Activated T-cell treated with anti-CD3 and anti-CD28 coated beads, Interleukin-2, amount 50 U/mL, for 72 hours (primary cell): ENCODE results near the gene MRNIP. TPM values are rescaled to one million over a fixed set of nuclear protein-coding genes. Genes with fewer than 3 reads are reported as not detected.

Source experiments
- total RNA-seq, 2 donors: library from RNA; stranded (reverse); gene quantifications; one replicate each; pipeline ENCODE4 v1.2.3, GENCODE V29; 2022

Gene MRNIP
- total RNA-seq, 2 donors from 2014 or later: 26.4 to 33.3 TPM

Other genes with a start within 250 kb of the MRNIP start
- gene HNRNPH1, start 235.1 kb downstream of the MRNIP start, total RNA-seq: 100 to 1,000 TPM; 805 to 958 TPM
- gene CBY3, start 177.8 kb downstream of the MRNIP start, total RNA-seq: under 1 TPM in 1 of 2 donors, not detected in 1; 0.44 TPM
- gene CANX, start 159.8 kb downstream of the MRNIP start, total RNA-seq: 100 to 1,000 TPM; 572 to 714 TPM
- 10 to 100 TPM; 26.9 to 28.0 TPM for gene MAML1, start 126.0 kb downstream of the MRNIP start, total RNA-seq
- 1 to 10 TPM; 1.5 TPM for gene LTC4S, start 64.8 kb downstream of the MRNIP start, total RNA-seq
- gene MGAT4B, start 52.0 kb downstream of the MRNIP start, total RNA-seq: 100 to 1,000 TPM; 101 to 108 TPM
- gene SQSTM1, start 37.9 kb downstream of the MRNIP start, total RNA-seq: 100 to 1,000 TPM; 213 to 226 TPM
- 10 to 100 TPM; 62.5 to 72.3 TPM for gene TBC1D9B, start 49.1 kb upstream of the MRNIP start, total RNA-seq
- gene RNF130, start 212.9 kb upstream of the MRNIP start, total RNA-seq: 10 to 100 TPM; 17.7 to 23.6 TPM